MCF 10A (cell line): ENCODE data around the gene PRSS48. TPM values are rescaled to one million over a fixed set of nuclear protein-coding genes. Genes with fewer than 3 reads are reported as not detected.
"Not testable (repeated sequence)": the region's sequence is repeated elsewhere in the genome, so short reads cannot be mapped to it uniquely, and the experiment has no call there.

Experiments
- BruUV-seq: library from RNA; stranded (reverse); fragments of 400-500 nt; replicated peaks from 2 replicates; lab custom pipeline; 2021; lab: Mats Ljungman, UMichigan
- CTCF ChIA-PET: fragments of 300-600 bp; sonication (Branson Sonifier 250); formaldehyde crosslinking; extraction: SDS; loops from one replicate; lab custom pipeline; 2021; ENCODE audit warnings: antibody characterized with exemption, inconsistent platforms; lab: Yijun Ruan, JAX
- POLR2A ChIA-PET: fragments of 300-600, 350-650 bp; sonication (Branson Sonifier 250); formaldehyde crosslinking; extraction: SDS; loops from one replicate; lab custom pipeline; 2020; ENCODE audit warnings: antibody characterized with exemption, inconsistent platforms; lab: Yijun Ruan, JAX
- DNase-seq: peaks from one replicate; pipeline ENCODE4 v3.0.0-alpha.2; 2018; ENCODE audit not compliant: unreplicated experiment
- H3K27ac Mint-ChIP-seq: one replicate; pipeline ENCODE4 v1.8.0; 2022; ENCODE audit warnings: mild to moderate bottlenecking, low read depth, mixed read lengths; ENCODE audit not compliant: unreplicated experiment
- H3K27me3 Mint-ChIP-seq: one replicate; pipeline ENCODE4 v1.8.0; 2022; ENCODE audit warnings: mixed read lengths; ENCODE audit not compliant: insufficient read depth, unreplicated experiment
- H3K36me3 Mint-ChIP-seq: one replicate; pipeline ENCODE4 v1.8.0; 2022; ENCODE audit warnings: mild to moderate bottlenecking, moderate library complexity, mixed read lengths; ENCODE audit not compliant: insufficient read depth, unreplicated experiment
- H3K4me1 Mint-ChIP-seq: one replicate; pipeline ENCODE4 v1.8.0; 2022; ENCODE audit warnings: mixed read lengths; ENCODE audit not compliant: insufficient read depth, unreplicated experiment
- H3K4me3 Mint-ChIP-seq: one replicate; pipeline ENCODE4 v1.8.0; 2022; ENCODE audit warnings: mild to moderate bottlenecking, moderate library complexity, mixed read lengths; ENCODE audit not compliant: unreplicated experiment
- H3K9me3 Mint-ChIP-seq: one replicate; pipeline ENCODE4 v1.8.0; 2022; ENCODE audit warnings: mixed read lengths; ENCODE audit not compliant: unreplicated experiment
- CTCF ChIP-seq: fragments of 200-600 bp; IDR thresholded peaks from one replicate; pipeline ENCODE4 v1.8.0; 2022; ENCODE audit warnings: antibody characterized with exemption, mild to moderate bottlenecking; ENCODE audit not compliant: unreplicated experiment
- intact Hi-C: fragments of 100-400 bp; cut with micrococcal nuclease; formaldehyde crosslinking; loops from 2 replicates; pipeline ENCODE4 v1.14.1; 2022
- total RNA-seq: library from RNA; stranded (reverse); gene quantifications from 2 replicates; pipeline ENCODE4 v1.2.3, GENCODE V29; 2022

PRSS48 gene
- total RNA-seq, 1 experiment from 2014 or later = not detected

GRCh38 chr4:151319490-151319889 is 42.5 kb downstream of the PRSS48 start:
- POLR2A ChIA-PET = interaction anchor here (1.0 kb wide), 1 partner anchor 15 kb away, joined by 3 read pairs; no protein-coding TSS in a partner anchor
- CTCF ChIA-PET = interaction anchor here (0.6 to 1.1 kb wide), 3 partner anchors 23 to 89 kb away, joined by 3 to 4 read pairs (median 3); partner anchors contain the start of gene PRSS48
- no peak overlapping the region for H3K27ac Mint-ChIP-seq
- BruUV-seq = no TSS peak
- no peaks in the 10 kb centered on the region for H3K9me3 Mint-ChIP-seq
- peaks cover 55% of the 10 kb centered on the region for H3K4me1 Mint-ChIP-seq
- H3K27me3 Mint-ChIP-seq = no peaks in the 10 kb centered on the region
- intact Hi-C loops = no loop called here
- H3K4me3 Mint-ChIP-seq = no peak overlapping the region
- no peak for TF ChIP-seq CTCF
- DNase-seq = no peak
- H3K36me3 Mint-ChIP-seq = peaks cover 16% of the 10 kb centered on the region

GRCh38 chr4:151321586-151321985 is 44.6 kb downstream of the PRSS48 start:
- no peak overlapping the region for H3K27ac Mint-ChIP-seq
- BruUV-seq = no TSS peak
- H3K4me1 Mint-ChIP-seq = peaks cover 45% of the 10 kb centered on the region
- CTCF ChIA-PET = interaction anchor here (0.6 to 1.9 kb wide), 2 partner anchors 9 to 247 kb away, joined by 3 to 8 read pairs; no protein-coding TSS in a partner anchor
- intact Hi-C loops = no loop called here
- H3K9me3 Mint-ChIP-seq = no peaks in the 10 kb centered on the region
- no peaks in the 10 kb centered on the region for H3K27me3 Mint-ChIP-seq
- H3K36me3 Mint-ChIP-seq = peaks cover 10% of the 10 kb centered on the region
- DNase-seq = no peak
- TF ChIP-seq CTCF = no peak
- no peak overlapping the region for H3K4me3 Mint-ChIP-seq
- POLR2A ChIA-PET = interaction anchor here (0.8 to 1.5 kb wide), 3 partner anchors 42 to 204 kb away, joined by 3 to 6 read pairs (median 3); no protein-coding TSS in a partner anchor

GRCh38 chr4:151322161-151322560 is 45.2 kb downstream of the PRSS48 start:
- peaks cover 43% of the 10 kb centered on the region for H3K4me1 Mint-ChIP-seq
- H3K27ac Mint-ChIP-seq, H3K9me3 Mint-ChIP-seq, H3K27me3 Mint-ChIP-seq, BruUV-seq, DNase-seq, H3K36me3 Mint-ChIP-seq, intact Hi-C loops, H3K4me3 Mint-ChIP-seq: not testable (repeated sequence)
- ChIA-PET CTCF (interaction anchor here (0.6 to 1.9 kb wide), 5 partner anchors 8 to 1368 kb away, joined by 3 to 8 read pairs (median 5); partner anchors contain the start of gene PRSS48), POLR2A (interaction anchor here (0.8 to 5.0 kb wide), 5 partner anchors 8 to 205 kb away, joined by 3 to 91 read pairs (median 4); no protein-coding TSS in a partner anchor)

- Mint-ChIP-seq H3K4me1 (peaks cover 40% of the 10 kb centered on the region), H3K9me3 (no peaks in the 10 kb centered on the region), H3K4me3 (peak overlapping the region; percentile 97), H3K36me3 (peaks cover 4% of the 10 kb centered on the region), H3K27me3 (no peaks in the 10 kb centered on the region), H3K27ac (peak overlapping the region; percentile 80)
- ChIA-PET CTCF (interaction anchor here (0.6 to 1.9 kb wide), 5 partner anchors 8 to 1368 kb away, joined by 3 to 8 read pairs (median 5); partner anchors contain the start of gene PRSS48), POLR2A (interaction anchor here (0.7 to 5.0 kb wide), 10 partner anchors 8 to 362 kb away, joined by 3 to 91 read pairs (median 4); no protein-coding TSS in a partner anchor)
- DNase-seq = peak; percentile 45
- no peak for TF ChIP-seq CTCF
- intact Hi-C loops = no loop called here
- no TSS peak for BruUV-seq
Measured at GRCh38 chr4:151322570-151322969, 45.6 kb downstream of the PRSS48 start.
